ENCODE measurements around the gene ATF7IP2. TPM values are rescaled to one million over a fixed set of nuclear protein-coding genes. Genes with fewer than 3 reads are reported as not detected.

The ATF7IP2 gene
- total and polyA plus RNA-seq, 7 donors, result 3.7 to 22.0 (median 13.3) TPM

DNA sequence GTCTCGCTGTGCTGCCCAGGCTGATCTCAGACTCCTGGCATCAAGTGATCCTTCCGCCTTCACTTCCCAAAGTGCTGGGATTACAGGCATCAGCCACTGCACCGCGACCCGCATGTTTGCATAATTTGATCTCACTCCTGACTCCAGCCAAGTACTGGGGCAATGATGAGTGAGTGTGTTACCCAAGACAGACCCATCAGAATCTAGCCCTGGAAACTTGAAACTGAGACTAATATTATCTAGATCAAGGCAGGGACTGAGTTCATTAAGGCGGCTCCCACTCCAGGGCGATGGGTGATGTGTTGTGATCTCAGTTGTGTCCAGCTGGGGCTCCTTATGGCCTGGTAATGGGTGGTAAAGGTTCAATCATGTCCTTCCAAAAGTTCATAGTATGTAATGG is 141.1 kb downstream of the ATF7IP2 start:
- intact Hi-C loops (cut with DNase I), result no loop called here
- no peak overlapping the region for H3K4me3 ChIP-seq
- H3K36me3 ChIP-seq, result peaks cover 0 to 61% (median 23%) of the 10 kb centered on the region in 4 donors
- no peaks in the 10 kb centered on the region for H3K27me3 ChIP-seq
- TF ChIP-seq EP300 (IDR thresholded peaks at IDR 0.05), result no peak
- TF ChIP-seq POLR2AphosphoS5 (IDR thresholded peaks at IDR 0.05), result no peak
- no peak for TF ChIP-seq POLR2A (IDR thresholded peaks at IDR 0.05)
- TF ChIP-seq, protein P1, sequence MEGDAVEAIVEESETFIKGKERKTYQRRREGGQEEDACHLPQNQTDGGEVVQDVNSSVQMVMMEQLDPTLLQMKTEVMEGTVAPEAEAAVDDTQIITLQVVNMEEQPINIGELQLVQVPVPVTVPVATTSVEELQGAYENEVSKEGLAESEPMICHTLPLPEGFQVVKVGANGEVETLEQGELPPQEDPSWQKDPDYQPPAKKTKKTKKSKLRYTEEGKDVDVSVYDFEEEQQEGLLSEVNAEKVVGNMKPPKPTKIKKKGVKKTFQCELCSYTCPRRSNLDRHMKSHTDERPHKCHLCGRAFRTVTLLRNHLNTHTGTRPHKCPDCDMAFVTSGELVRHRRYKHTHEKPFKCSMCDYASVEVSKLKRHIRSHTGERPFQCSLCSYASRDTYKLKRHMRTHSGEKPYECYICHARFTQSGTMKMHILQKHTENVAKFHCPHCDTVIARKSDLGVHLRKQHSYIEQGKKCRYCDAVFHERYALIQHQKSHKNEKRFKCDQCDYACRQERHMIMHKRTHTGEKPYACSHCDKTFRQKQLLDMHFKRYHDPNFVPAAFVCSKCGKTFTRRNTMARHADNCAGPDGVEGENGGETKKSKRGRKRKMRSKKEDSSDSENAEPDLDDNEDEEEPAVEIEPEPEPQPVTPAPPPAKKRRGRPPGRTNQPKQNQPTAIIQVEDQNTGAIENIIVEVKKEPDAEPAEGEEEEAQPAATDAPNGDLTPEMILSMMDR (IDR thresholded peaks at IDR 0.05), result no peak
- H3K4me1 ChIP-seq, result no peaks in the 10 kb centered on the region
- no peaks in the 10 kb centered on the region for H3K9me3 ChIP-seq
- DNase-seq, result no peak
- H3K27ac ChIP-seq, result no peak overlapping the region
- 91 to 96% methylated on average over 7 of the region's 7 CpGs for WGBS, 2 donors

DNA sequence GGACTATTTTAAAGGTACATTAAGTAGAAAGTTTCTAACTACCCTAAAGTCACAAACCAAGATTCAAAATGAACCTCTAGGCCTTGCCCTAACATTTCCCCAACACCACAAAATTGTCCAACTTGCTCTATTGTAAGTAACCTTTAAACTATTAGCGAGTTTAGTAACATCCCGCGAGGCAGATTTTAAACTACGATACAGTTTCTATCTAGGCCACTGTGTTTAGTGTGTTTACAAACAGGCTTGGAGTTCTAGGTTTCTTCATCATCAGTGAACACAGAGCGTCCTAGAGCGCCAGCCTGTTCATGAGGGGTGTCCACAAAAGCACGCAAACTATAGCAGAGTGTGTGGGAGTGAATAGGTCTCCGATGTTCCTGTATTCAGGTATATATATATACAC is 142.8 kb downstream of the ATF7IP2 start:
- no peaks in the 10 kb centered on the region for H3K9me3 ChIP-seq
- intact Hi-C loops (cut with DNase I), result no loop called here
- H3K27me3 ChIP-seq, result no peaks in the 10 kb centered on the region
- H3K4me1 ChIP-seq, result no peaks in the 10 kb centered on the region
- DNase-seq, result no peak
- H3K27ac ChIP-seq, result no peak overlapping the region
- TF ChIP-seq POLR2A (IDR thresholded peaks at IDR 0.05) (no peak), EP300 (IDR thresholded peaks at IDR 0.05) (no peak), POLR2AphosphoS5 (IDR thresholded peaks at IDR 0.05) (no peak)
- TF ChIP-seq, protein P1 (IDR thresholded peaks at IDR 0.05), result no peak
- H3K4me3 ChIP-seq, result no peak overlapping the region
- WGBS, 2 donors, result 94 to 96% methylated on average over 8 of the region's 8 CpGs
- peaks cover 0 to 75% (median 31%) of the 10 kb centered on the region in 4 donors for H3K36me3 ChIP-seq

DNA sequence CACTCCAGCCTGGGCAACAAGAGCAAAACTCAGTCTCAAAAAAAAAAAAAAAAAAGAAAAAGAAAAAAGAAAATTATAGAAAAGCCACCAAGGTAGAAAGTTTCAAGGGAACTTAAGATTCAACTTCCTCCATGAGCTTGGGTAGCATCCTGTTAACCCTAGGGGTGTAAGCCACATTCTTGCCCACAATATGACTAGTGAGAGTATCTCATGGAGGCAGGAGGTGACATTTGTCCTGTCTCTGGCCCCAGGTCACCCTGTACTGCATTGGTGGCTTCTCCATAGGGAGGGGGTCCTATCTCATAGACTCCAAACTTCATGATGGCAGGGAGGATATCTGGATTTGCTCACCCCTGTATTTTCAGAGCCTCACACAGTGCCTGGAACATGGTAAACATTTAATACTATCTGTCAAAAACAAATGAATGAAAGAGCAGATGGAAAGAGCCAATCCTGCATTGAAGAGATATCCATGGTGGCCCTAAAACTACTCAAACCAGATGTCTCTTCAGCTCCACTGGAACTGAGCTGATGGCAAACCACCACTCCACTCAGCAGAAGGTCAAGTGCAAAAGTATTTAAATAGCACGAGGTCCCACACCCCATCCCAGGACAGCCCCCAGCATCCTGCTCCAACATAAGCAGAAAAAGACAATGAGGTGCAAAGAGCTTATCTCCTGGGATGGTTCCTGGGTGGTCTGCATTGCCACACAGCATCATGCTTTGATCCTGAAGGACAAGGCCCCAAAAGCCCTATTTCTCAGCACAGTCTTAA is 144.2 kb downstream of the ATF7IP2 start:
- H3K27me3 ChIP-seq, result no peaks in the 10 kb centered on the region
- no peaks in the 10 kb centered on the region for H3K9me3 ChIP-seq
- TF ChIP-seq EP300 (IDR thresholded peaks at IDR 0.05), result no peak
- no peak for TF ChIP-seq POLR2AphosphoS5 (IDR thresholded peaks at IDR 0.05)
- TF ChIP-seq, protein P1 (IDR thresholded peaks at IDR 0.05), result no peak
- no peak for TF ChIP-seq POLR2A (IDR thresholded peaks at IDR 0.05)
- no peak for DNase-seq
- 84 to 91% methylated on average over 1 of the region's 1 CpG for WGBS, 2 donors
- intact Hi-C loops (cut with DNase I), result no loop called here
- H3K27ac ChIP-seq, result no peak overlapping the region
- H3K4me3 ChIP-seq, result no peak overlapping the region
- H3K36me3 ChIP-seq, result peaks cover 0 to 76% (median 33%) of the 10 kb centered on the region in 4 donors
- no peaks in the 10 kb centered on the region for H3K4me1 ChIP-seq

DNA sequence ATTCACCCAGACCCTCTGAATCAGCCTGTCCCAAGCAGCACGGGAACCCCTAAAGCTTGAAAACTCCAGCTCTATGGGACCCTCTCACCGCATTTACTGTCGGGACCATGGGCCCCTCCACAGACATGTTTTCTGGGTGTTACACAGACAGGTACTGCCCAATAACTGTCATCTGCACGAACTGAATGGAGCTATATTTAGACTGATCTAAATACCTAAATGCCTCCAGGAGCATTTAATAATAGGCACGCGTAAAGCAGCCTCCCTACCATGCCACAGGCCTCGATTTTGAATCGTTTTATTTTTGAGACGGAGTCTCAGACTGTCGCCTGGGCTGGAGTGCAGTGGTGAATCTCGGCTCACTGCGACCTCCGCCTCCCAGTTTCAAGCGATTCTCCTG is 144.8 kb downstream of the ATF7IP2 start:
- Histone ChIP-seq H3K9me3 (no peaks in the 10 kb centered on the region), H3K27ac (no peak overlapping the region), H3K36me3 (peaks cover 0 to 78% (median 33%) of the 10 kb centered on the region in 4 donors), H3K4me1 (no peaks in the 10 kb centered on the region), H3K27me3 (no peaks in the 10 kb centered on the region), H3K4me3 (no peak overlapping the region)
- intact Hi-C loops (cut with DNase I), result no loop called here
- no peak for DNase-seq
- TF ChIP-seq EP300 (IDR thresholded peaks at IDR 0.05), result no peak
- TF ChIP-seq POLR2AphosphoS5 (IDR thresholded peaks at IDR 0.05), result no peak
- no peak for TF ChIP-seq POLR2A (IDR thresholded peaks at IDR 0.05)
- TF ChIP-seq, protein P1 (IDR thresholded peaks at IDR 0.05), result no peak
- 89 to 91% methylated on average over 14 of the region's 14 CpGs for WGBS, 2 donors

Measured in sigmoid colon (tissue), 7 donors.